Measurements from ENCODE around the gene PSG6.
"Not testable (repeated sequence)": the region's sequence is repeated elsewhere in the genome, so short reads cannot be mapped to it uniquely, and the experiment has no call there.

GRCh38 chr19:42900561-42900960, 17.1 kb downstream of the PSG6 start:
- TF ChIP-seq CTCF (optimal IDR thresholded peaks at IDR 0.05 in 1 of 3, IDR thresholded peaks at IDR 0.05 in 1 of 3, conservative IDR thresholded peaks at IDR 0.05 in 1 of 3; ENCODE audit: extremely low read depth in 1 of 3, insufficient read depth in 2 of 3, low read length in 3 of 3); EZH2 (IDR thresholded peaks at IDR 0.05; ENCODE audit: low read length): not testable (repeated sequence)
